ENCODE data around the gene CTU1.

CTU1 gene

DNA sequence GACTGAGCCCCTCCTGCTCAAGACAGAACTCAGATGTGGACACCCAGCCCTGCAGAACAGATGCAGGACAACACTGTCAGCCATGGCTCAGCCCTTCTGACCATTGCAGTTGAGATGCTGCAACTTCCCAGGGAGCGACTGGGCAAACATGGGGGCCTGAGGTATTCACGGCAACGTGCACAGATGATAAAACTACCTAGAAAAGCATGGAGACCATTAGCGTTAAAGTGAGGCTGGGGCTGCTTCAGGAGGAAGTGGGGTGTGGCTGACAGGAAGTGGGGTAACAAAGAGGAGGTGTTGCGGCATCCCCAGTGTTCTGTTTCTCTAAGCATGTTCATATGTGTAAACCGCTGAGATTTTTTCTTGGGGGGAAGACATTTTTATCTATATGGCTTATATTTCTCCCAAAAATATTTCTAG is 15.2 kb upstream of the CTU1 start:
- H3K4me1 Mint-ChIP-seq: peaks cover 76% of the 10 kb centered on the region
- no peaks in the 10 kb centered on the region for H3K27me3 Mint-ChIP-seq
- no peaks in the 10 kb centered on the region for H3K9me3 Mint-ChIP-seq
- ATAC-seq (peak; percentile 88), DNase-seq (peak; percentile 46 to 69)
- peak overlapping the region; percentile 96 for H3K27ac Mint-ChIP-seq
- H3K4me3 Mint-ChIP-seq: peak overlapping the region; percentile 74 to 84

DNA sequence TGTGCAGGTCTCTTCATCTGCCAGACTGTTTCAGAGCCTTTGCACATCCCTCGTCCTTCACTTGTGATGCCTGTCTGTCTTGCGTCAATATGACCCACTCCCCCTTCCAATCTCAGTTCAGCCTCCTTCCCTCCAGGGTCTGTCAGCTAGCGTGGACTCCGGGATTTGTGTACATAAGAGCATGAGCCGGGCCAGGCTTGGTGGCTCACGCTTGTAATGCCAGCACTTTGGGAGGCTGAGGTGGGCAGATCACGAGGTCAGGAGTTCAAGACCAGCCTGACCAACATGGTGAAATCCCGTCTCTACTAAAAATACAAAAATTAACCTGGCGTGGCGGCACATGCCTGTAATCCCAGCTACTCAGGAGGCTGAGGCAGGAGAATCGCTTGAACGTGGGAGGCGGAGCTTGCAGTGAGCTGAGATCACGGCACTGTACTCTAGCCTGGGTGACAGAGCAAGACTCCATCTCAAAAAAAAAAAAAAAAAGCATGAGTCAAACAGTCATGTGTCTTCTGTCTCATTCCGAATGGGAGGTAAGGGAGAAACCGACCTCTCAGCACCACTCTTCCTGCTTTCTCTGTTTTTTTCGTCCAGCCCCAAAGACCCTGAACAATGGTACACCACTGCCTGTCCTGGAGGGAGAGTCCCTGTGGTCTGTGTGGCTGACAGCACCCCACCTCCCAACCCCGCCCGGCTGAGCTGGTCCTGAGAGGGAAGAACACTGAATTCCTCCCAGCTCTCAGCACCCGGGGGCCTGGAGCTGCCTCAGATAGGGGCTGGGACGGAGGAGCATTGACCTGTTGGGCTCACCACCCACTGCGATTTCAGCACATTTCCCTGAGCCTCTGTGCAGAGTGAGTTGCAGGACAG is 14.1 kb upstream of the CTU1 start:
- peaks cover 66% of the 10 kb centered on the region for H3K4me1 Mint-ChIP-seq
- no peaks in the 10 kb centered on the region for H3K9me3 Mint-ChIP-seq
- ATAC-seq (peak; percentile 50), DNase-seq (peak in 1 of 2 donors; percentile 39)
- peak overlapping the region; percentile 96 for H3K27ac Mint-ChIP-seq
- no peaks in the 10 kb centered on the region for H3K27me3 Mint-ChIP-seq
- peak overlapping the region; percentile 74 to 84 for H3K4me3 Mint-ChIP-seq

- Mint-ChIP-seq H3K4me1 (peaks cover 55% of the 10 kb centered on the region), H3K9me3 (no peaks in the 10 kb centered on the region)
Observed at GRCh38 chr19:51121257-51121656, 13.0 kb upstream of the CTU1 start.

DNA sequence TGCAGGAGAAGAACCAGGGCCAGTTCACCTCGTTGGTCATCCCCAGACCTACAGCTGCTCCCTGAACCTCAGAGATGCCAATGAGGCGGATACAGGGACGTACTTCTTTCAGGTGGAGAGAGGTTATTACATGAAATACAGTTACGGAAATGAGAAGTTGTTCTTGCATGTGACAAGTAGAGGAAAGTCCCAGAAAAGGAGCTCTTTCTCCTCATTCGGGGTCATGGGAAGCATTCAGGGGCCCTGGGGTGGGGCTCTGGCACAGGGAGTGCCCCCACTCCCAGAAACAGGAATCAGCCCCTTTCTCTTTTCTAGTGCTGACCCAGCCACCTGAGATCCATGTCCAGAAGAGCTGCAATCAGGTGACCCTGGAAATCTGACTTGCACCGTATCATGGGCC is 12.0 kb upstream of the CTU1 start:
- H3K27me3 Mint-ChIP-seq: no peaks in the 10 kb centered on the region
- no peaks in the 10 kb centered on the region for H3K9me3 Mint-ChIP-seq
- DNase-seq: no peak
- H3K4me1 Mint-ChIP-seq: peaks cover 45% of the 10 kb centered on the region
- H3K27ac Mint-ChIP-seq: no peak overlapping the region
- no peak for ATAC-seq
- H3K4me3 Mint-ChIP-seq: no peak overlapping the region

More at GRCh38 chr19:51121257-51121656, 13.0 kb upstream of the CTU1 start:
- ATAC-seq: no peak
- no peak for DNase-seq
- Mint-ChIP-seq H3K27me3 (no peaks in the 10 kb centered on the region), H3K27ac (no peak overlapping the region), H3K4me3 (no peak overlapping the region)

DNA sequence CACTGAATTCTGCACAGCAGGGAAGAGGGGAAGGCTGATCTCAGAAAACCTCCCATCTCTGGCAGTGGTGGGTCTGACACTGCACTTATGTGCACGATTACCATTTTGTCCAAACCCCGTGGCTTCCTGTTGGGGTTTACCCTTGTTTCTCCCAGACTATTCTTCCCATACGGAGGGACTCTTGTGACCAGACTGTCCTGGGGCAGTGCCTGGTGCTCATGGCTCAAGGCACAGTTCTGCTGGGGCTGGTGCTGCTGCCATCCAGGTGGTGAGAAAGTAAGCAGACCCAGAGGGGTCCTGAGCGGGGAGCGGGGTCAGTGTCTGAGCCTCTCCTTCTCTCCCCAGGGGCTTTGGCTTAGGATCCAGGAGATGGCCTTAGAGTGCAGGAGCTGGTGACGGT is 11.4 kb upstream of the CTU1 start:
- no peak overlapping the region for H3K27ac Mint-ChIP-seq
- no peaks in the 10 kb centered on the region for H3K9me3 Mint-ChIP-seq
- no peak for ATAC-seq
- no peak for DNase-seq
- no peaks in the 10 kb centered on the region for H3K27me3 Mint-ChIP-seq
- peaks cover 40% of the 10 kb centered on the region for H3K4me1 Mint-ChIP-seq
- H3K4me3 Mint-ChIP-seq: no peak overlapping the region

- Mint-ChIP-seq H3K27ac (peak overlapping the region in 1 of 2 donors; percentile 1), H3K27me3 (no peaks in the 10 kb centered on the region), H3K4me3 (no peak overlapping the region), H3K4me1 (peaks cover 35% of the 10 kb centered on the region), H3K9me3 (no peaks in the 10 kb centered on the region)
- DNase-seq (no peak), ATAC-seq (no peak)
Observed at GRCh38 chr19:51119101-51119500, 10.9 kb upstream of the CTU1 start.

DNA sequence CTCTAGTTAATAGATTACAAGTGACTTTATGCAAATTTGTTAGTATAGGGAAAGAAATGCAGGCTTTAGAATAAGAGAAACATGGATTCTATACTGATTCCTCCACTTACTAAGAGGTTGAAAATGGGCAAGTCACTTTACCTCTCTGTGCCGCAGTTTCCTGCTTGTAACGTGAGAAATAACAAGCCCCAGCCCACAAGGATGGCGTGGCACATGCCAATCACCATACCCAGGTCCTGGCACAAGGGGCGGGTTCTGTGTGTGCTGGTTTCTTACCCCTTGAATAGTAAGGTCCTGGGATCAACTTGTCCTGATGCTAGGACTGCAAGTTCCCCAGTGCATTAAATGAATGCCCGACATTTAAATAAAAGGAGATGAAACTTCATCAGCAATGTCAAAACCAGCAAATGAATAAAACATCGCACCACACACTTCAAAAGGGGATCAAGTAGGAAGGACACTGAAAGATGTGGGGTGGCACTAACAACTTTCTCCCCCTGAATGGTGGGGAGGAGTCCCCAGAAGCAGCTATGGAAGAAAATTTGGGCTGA is 8.6 kb upstream of the CTU1 start:
- no peaks in the 10 kb centered on the region for H3K9me3 Mint-ChIP-seq
- H3K27me3 Mint-ChIP-seq: no peaks in the 10 kb centered on the region
- DNase-seq (peak in 1 of 2 donors; percentile 42), ATAC-seq (peak; percentile 61)
- no peak overlapping the region for H3K27ac Mint-ChIP-seq
- H3K4me3 Mint-ChIP-seq: no peak overlapping the region
- H3K4me1 Mint-ChIP-seq: peaks cover 12% of the 10 kb centered on the region

DNA sequence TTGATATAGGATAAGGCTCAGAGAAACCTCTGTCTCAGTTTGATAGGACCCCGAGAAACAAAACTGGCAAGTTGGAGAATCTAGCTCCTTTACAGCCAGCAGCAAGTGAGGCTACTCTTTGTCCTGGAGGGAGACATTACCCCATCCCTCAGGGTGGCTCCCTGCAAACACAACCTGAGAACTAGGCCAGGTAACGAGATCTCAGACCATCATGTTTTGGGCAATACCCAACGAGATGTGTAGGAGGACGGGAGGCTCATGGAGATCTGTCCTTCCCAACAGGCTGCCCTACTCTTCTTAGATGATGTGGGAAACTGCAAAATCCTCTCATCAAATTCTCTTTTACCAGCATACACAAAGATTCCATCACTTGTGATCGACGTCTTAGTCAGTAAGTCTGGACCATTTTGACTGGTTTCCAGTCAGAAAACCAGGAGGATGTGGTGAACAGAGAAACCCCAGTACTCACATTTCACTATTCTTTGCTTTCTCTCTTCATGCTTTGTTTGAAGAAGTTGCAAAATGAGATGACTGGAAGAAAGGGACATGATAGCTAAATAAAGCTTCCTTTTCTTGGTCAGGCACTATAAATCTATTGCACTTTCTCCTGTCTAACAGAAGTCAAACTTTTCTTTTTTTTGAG is 6.0 kb upstream of the CTU1 start:
- H3K9me3 Mint-ChIP-seq: no peaks in the 10 kb centered on the region
- H3K4me1 Mint-ChIP-seq: no peaks in the 10 kb centered on the region
- H3K4me3 Mint-ChIP-seq: peak overlapping the region in 1 of 2 donors; percentile 26
- H3K27me3 Mint-ChIP-seq: no peaks in the 10 kb centered on the region
- ATAC-seq (peak; percentile 96), DNase-seq (peak in 1 of 2 donors; percentile 48)
- peak overlapping the region in 1 of 2 donors; percentile 44 for H3K27ac Mint-ChIP-seq

DNA sequence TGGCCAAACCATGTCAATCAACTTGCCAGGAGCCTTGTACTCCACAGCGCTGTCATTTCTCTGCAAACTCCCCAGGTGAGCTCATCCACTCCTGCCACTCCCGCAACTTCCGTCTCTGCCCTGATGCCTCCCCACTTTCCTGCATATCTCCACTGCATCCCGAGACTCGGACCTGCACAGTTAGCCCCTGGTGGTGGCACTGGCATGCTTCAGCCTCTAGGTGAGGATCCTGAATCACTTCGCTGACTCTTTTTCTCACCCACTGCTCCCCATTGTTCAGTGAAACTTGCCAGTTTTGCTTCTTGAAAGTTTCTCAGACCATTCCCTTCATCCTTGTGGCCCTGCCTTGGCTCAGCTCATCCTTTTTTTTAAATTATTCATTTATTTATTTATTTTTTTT is 3.4 kb upstream of the CTU1 start:
- ATAC-seq: no peak
- Mint-ChIP-seq H3K4me3 (no peak overlapping the region), H3K9me3 (no peaks in the 10 kb centered on the region), H3K4me1 (peaks cover 21% of the 10 kb centered on the region), H3K27ac (no peak overlapping the region), H3K27me3 (no peaks in the 10 kb centered on the region)
- DNase-seq: no peak

DNA sequence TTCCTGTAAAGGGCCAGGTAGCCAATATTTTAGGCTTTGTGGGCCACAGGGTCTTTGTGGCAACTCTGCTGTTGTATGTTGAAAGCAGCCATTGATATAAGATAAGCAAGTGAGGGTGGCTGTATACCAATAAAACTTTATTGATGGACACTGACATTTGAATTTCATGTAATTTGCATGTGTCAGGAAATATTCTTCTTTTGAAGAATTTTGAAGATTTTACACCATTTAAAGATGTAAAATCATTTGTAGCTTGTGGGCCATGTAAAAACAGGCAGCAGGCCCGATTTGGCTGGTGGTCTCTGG is 2.4 kb upstream of the CTU1 start:
- Mint-ChIP-seq H3K27ac (no peak overlapping the region), H3K4me3 (no peak overlapping the region), H3K9me3 (no peaks in the 10 kb centered on the region), H3K4me1 (peaks cover 29% of the 10 kb centered on the region), H3K27me3 (no peaks in the 10 kb centered on the region)
- DNase-seq (no peak), ATAC-seq (no peak)

GRCh38 chr19:51108805-51109146 is 567 bp upstream of the CTU1 start:
- Mint-ChIP-seq H3K4me1 (peaks cover 44% of the 10 kb centered on the region), H3K9me3 (no peaks in the 10 kb centered on the region), H3K4me3 (peak overlapping the region; percentile 88 to 96), H3K27ac (peak overlapping the region; percentile 95 to 97), H3K27me3 (no peaks in the 10 kb centered on the region)
- DNase-seq (no peak), ATAC-seq (peak; percentile 41)

GRCh38 chr19:51107406-51108065 is 673 bp downstream of the CTU1 start:
- H3K27me3 Mint-ChIP-seq: no peaks in the 10 kb centered on the region
- peak overlapping the region; percentile 94 to 95 for H3K27ac Mint-ChIP-seq
- ATAC-seq: peak; percentile 29
- DNase-seq: peak in 1 of 2 donors; percentile 42
- H3K4me3 Mint-ChIP-seq: peak overlapping the region; percentile 88 to 96
- peaks cover 51% of the 10 kb centered on the region for H3K4me1 Mint-ChIP-seq
- no peaks in the 10 kb centered on the region for H3K9me3 Mint-ChIP-seq

DNA sequence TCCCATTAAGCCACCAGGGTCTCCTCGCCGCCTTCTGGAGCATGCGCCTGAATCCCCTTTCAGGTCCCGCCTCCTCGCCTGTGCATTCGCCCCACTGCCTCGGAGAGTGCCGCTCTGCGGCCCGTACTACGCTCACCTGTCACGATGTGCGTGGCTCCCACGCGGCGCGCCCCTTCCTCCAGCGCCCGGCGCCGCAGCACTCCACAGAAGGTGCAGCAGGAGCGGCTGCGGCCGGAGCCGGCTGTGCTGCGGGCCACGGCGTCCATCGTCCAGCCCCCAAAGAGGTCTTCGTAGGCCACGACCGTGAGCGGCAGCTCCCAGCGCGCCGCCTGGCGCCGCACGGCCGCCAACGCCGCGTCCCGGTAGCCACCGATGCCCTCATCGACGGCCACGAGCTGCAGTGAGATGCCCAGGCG is 4.3 kb downstream of the CTU1 start:
- no peak overlapping the region for H3K27ac Mint-ChIP-seq
- H3K27me3 Mint-ChIP-seq: no peaks in the 10 kb centered on the region
- H3K4me3 Mint-ChIP-seq: no peak overlapping the region
- ATAC-seq (no peak), DNase-seq (no peak)
- H3K9me3 Mint-ChIP-seq: no peaks in the 10 kb centered on the region
- H3K4me1 Mint-ChIP-seq: peaks cover 61% of the 10 kb centered on the region

- ATAC-seq (no peak), DNase-seq (no peak)
- Mint-ChIP-seq H3K9me3 (no peaks in the 10 kb centered on the region), H3K27ac (peak overlapping the region in 1 of 2 donors; percentile 91), H3K27me3 (no peaks in the 10 kb centered on the region), H3K4me3 (no peak overlapping the region), H3K4me1 (peaks cover 53% of the 10 kb centered on the region)
Observed at GRCh38 chr19:51102991-51103390, 5.2 kb downstream of the CTU1 start.

- H3K9me3 Mint-ChIP-seq: no peaks in the 10 kb centered on the region
- H3K4me1 Mint-ChIP-seq: peaks cover 55% of the 10 kb centered on the region
- DNase-seq (no peak), ATAC-seq (no peak)
- no peaks in the 10 kb centered on the region for H3K27me3 Mint-ChIP-seq
- no peak overlapping the region for H3K27ac Mint-ChIP-seq
- no peak overlapping the region for H3K4me3 Mint-ChIP-seq
Observed at GRCh38 chr19:51101171-51101865, 6.9 kb downstream of the CTU1 start.
